HG03095 (cell line): ENCODE results near the gene FNBP1.

Experiments
- ATAC-seq: cut with Tn5 transposase; IDR thresholded peaks from one replicate; pipeline ENCODE4 v1.9.1; 2021; ENCODE audit warnings: moderate library complexity; ENCODE audit not compliant: unreplicated experiment

Gene FNBP1

GRCh38 chr9:129863059-129863690 is 179.8 kb downstream of the FNBP1 start:
- no peak for ATAC-seq

GRCh38 chr9:129861447-129861827 is 181.6 kb downstream of the FNBP1 start:
- ATAC-seq = no peak

GRCh38 chr9:129860653-129861446 is 182.1 kb downstream of the FNBP1 start:
- no peak for ATAC-seq

GRCh38 chr9:129858167-129858962 is 184.6 kb downstream of the FNBP1 start:
- no peak for ATAC-seq

- ATAC-seq = no peak
These were observed 185.8 kb downstream of the FNBP1 start for GRCh38 chr9:129857207-129857606.

GRCh38 chr9:129854588-129855110 is 188.3 kb downstream of the FNBP1 start:
- ATAC-seq = no peak

- ATAC-seq = no peak
These were observed 189.4 kb downstream of the FNBP1 start for GRCh38 chr9:129853614-129854013.

GRCh38 chr9:129852579-129852978 is 190.4 kb downstream of the FNBP1 start:
- ATAC-seq = no peak

GRCh38 chr9:129851821-129852220 is 191.2 kb downstream of the FNBP1 start:
- no peak for ATAC-seq

GRCh38 chr9:129850821-129851550 is 192.0 kb downstream of the FNBP1 start:
- no peak for ATAC-seq

- ATAC-seq = no peak
These were observed 193.1 kb downstream of the FNBP1 start for GRCh38 chr9:129849901-129850300.

GRCh38 chr9:129848712-129849441 is 194.1 kb downstream of the FNBP1 start:
- ATAC-seq = no peak

- no peak for ATAC-seq
These were observed 197.6 kb downstream of the FNBP1 start for GRCh38 chr9:129845373-129845772.

GRCh38 chr9:129841071-129841470 is 201.9 kb downstream of the FNBP1 start:
- ATAC-seq = no peak

GRCh38 chr9:129840034-129840433 is 203.0 kb downstream of the FNBP1 start:
- ATAC-seq = no peak

- ATAC-seq = no peak
These were observed 203.5 kb downstream of the FNBP1 start for GRCh38 chr9:129839324-129840023.

- no peak for ATAC-seq
These were observed 204.2 kb downstream of the FNBP1 start for GRCh38 chr9:129838707-129839259.
